Trophoblast cell (in vitro differentiated cells and primary cell): ENCODE data around the gene ARHGAP25.

Experiments used
- DNase-seq, 2 donors: peaks; one replicate each; pipeline ENCODE4 v3.0.0-alpha.2; 2016
- H2AFZ ChIP-seq: 2 replicates; pipeline ENCODE4 v1.6.1; 2013; ENCODE audit warnings: low read length, moderate library complexity, mild to moderate bottlenecking; ENCODE audit not compliant: insufficient read depth, poor library complexity
- H2AK5ac ChIP-seq: 2 replicates; pipeline ENCODE4 v1.6.1; 2013; ENCODE audit warnings: mild to moderate bottlenecking, low read length
- H2BK120ac ChIP-seq: 2 replicates; pipeline ENCODE4 v1.6.1; 2013; ENCODE audit warnings: low read length, mild to moderate bottlenecking, moderate library complexity; ENCODE audit not compliant: insufficient read depth, poor library complexity
- H2BK12ac ChIP-seq: 2 replicates; pipeline ENCODE4 v1.6.1; 2013; ENCODE audit warnings: mild to moderate bottlenecking, low read length, moderate library complexity
- H2BK5ac ChIP-seq: 2 replicates; pipeline ENCODE4 v1.6.1; 2013; ENCODE audit warnings: low read length, low read depth, moderate library complexity, mild to moderate bottlenecking; ENCODE audit not compliant: poor library complexity
- H3K14ac ChIP-seq: 2 replicates; pipeline ENCODE4 v1.6.1; 2013; ENCODE audit warnings: mild to moderate bottlenecking, low read length
- H3K18ac ChIP-seq: 2 replicates; pipeline ENCODE4 v1.6.1; 2013; ENCODE audit warnings: mild to moderate bottlenecking, low read length
- H3K23ac ChIP-seq: 2 replicates; pipeline ENCODE4 v1.6.1; 2013; ENCODE audit warnings: low read length
- H3K27ac ChIP-seq: 2 replicates; pipeline ENCODE4 v1.5.1; 2013; ENCODE audit warnings: low read depth, mild to moderate bottlenecking, inconsistent platforms, low read length, moderate library complexity
- H3K27me3 ChIP-seq: 2 replicates; pipeline ENCODE4 v1.6.1; 2013; ENCODE audit warnings: inconsistent platforms, mild to moderate bottlenecking, low read length, moderate library complexity; ENCODE audit not compliant: insufficient read depth
- H3K36me3 ChIP-seq, 2 experiments: 1 replicate in 1 of 2; 2 replicates in 1 of 2; pipeline ENCODE4 v1.6.1; 2013; ENCODE audit warnings: low read length in 2 of 2, mild to moderate bottlenecking in 2 of 2, moderate library complexity in 1 of 2; ENCODE audit not compliant: insufficient read depth in 2 of 2, control insufficient read depth in 1 of 2
- H3K4ac ChIP-seq: 2 replicates; pipeline ENCODE4 v1.6.1; 2013; ENCODE audit warnings: low read depth, mild to moderate bottlenecking, low read length, moderate library complexity
- H3K4me1 ChIP-seq, 2 experiments: 1 replicate in 1 of 2; 2 replicates in 1 of 2; pipeline ENCODE4 v1.6.1; 2013; ENCODE audit warnings: low read length in 2 of 2, mild to moderate bottlenecking in 2 of 2, moderate library complexity in 1 of 2; ENCODE audit not compliant: insufficient read depth in 2 of 2, control insufficient read depth in 1 of 2
- H3K4me2 ChIP-seq: 2 replicates; pipeline ENCODE4 v1.6.1; 2013; ENCODE audit warnings: inconsistent platforms, mild to moderate bottlenecking, low read length, moderate library complexity
- H3K4me3 ChIP-seq: 2 replicates; pipeline ENCODE4 v1.5.1; 2013; ENCODE audit warnings: mild to moderate bottlenecking, low read depth, low read length, inconsistent platforms
- H3K79me1 ChIP-seq: one replicate; pipeline ENCODE4 v1.6.1; 2013; ENCODE audit warnings: low read length
- H3K79me2 ChIP-seq: 2 replicates; pipeline ENCODE4 v1.6.1; 2013; ENCODE audit warnings: low read length, mild to moderate bottlenecking; ENCODE audit not compliant: control insufficient read depth, insufficient read depth, poor library complexity
- H3K9ac ChIP-seq: 2 replicates; pipeline ENCODE4 v1.6.1; 2013; ENCODE audit warnings: mild to moderate bottlenecking, low read length
- H3K9me3 ChIP-seq: 2 replicates; pipeline ENCODE4 v1.6.1; 2013; ENCODE audit warnings: low read depth, mild to moderate bottlenecking, control low read depth, inconsistent platforms, low read length; ENCODE audit not compliant: insufficient read depth
- H4K12ac ChIP-seq: 2 replicates; pipeline ENCODE4 v1.6.1; 2013; ENCODE audit warnings: low read depth, mild to moderate bottlenecking, low read length, moderate library complexity
- H4K8ac ChIP-seq: 2 replicates; pipeline ENCODE4 v1.6.1; 2013; ENCODE audit warnings: low read depth, mild to moderate bottlenecking, low read length, moderate library complexity
- H4K91ac ChIP-seq: one replicate; pipeline ENCODE4 v1.6.1; 2013; ENCODE audit warnings: low read depth, mild to moderate bottlenecking, low read length, moderate library complexity
- WGBS: extraction: QIAGEN DNeasy Blood & Tissue Kit; methylation state at CpG from one replicate; pipeline ENCODE4 v1.1.7; 2013; ENCODE audit warnings: missing lambda C conversion rate; ENCODE audit not compliant: insufficient read length, insufficient coverage; ENCODE audit errors: extremely low coverage; 5-methylcytosine and 5-hydroxymethylcytosine counted together

Gene ARHGAP25

GRCh38 chr2:68774569-68775271 is 40.1 kb downstream of the ARHGAP25 start:
- Histone ChIP-seq H3K23ac (no peak overlapping the region), H3K18ac (no peak overlapping the region), H2AFZ (no peak overlapping the region), H3K27ac (no peak overlapping the region), H3K9me3 (no peaks in the 10 kb centered on the region), H2BK12ac (no peak overlapping the region), H3K14ac (no peak overlapping the region), H4K91ac (no peak overlapping the region), H3K4me1 (peaks cover 6 to 9% of the 10 kb centered on the region in 2 experiments), H3K4ac (no peak overlapping the region), H4K12ac (no peak overlapping the region), H3K9ac (no peak overlapping the region), H3K27me3 (no peaks in the 10 kb centered on the region), H4K8ac (no peak overlapping the region), H3K36me3 (no peaks in the 10 kb centered on the region), H2BK120ac (no peak overlapping the region), H2AK5ac (no peak overlapping the region), H3K4me3 (no peak overlapping the region), H2BK5ac (no peak overlapping the region), H3K4me2 (no peak overlapping the region), H3K79me1 (no peaks in the 10 kb centered on the region), H3K79me2 (no peaks in the 10 kb centered on the region)
- peak in 1 of 2 donors; percentile 24 for DNase-seq
- WGBS: no CpG with 5 or more reads among the region's 31 CpGs

DNA sequence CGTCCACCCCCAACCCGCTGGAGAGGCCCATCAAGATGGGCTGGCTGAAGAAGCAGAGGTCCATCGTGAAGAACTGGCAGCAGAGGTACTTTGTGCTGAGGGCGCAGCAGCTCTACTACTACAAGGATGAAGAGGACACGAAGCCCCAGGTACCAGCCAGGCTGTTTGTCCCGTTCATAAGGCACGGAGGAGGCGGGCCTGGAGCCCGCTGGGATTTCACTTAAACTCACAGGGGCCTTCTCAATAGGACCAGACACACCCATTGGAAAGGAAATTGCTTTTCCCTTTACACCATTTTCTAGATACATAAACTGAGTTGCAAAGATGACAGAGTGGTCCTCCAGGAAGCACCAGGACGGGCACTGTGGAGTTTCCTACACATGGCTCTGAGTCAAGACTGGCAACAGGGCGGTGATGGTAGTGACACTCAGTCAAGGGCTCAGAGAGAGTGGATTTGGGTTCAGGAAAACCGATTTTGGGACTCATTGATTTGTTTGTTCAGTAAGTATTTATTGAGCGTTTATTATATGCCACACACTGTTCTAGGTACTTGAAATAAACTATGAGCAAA is 40.7 kb downstream of the ARHGAP25 start:
- no peaks in the 10 kb centered on the region for H3K79me2 ChIP-seq
- H3K18ac ChIP-seq: no peak overlapping the region
- H3K4ac ChIP-seq: no peak overlapping the region
- H2BK5ac ChIP-seq: no peak overlapping the region
- no peak overlapping the region for H4K91ac ChIP-seq
- H3K4me1 ChIP-seq: peaks cover 5 to 6% of the 10 kb centered on the region in 2 experiments
- no peaks in the 10 kb centered on the region for H3K36me3 ChIP-seq
- no peak overlapping the region for H2BK12ac ChIP-seq
- DNase-seq: no peak
- no peak overlapping the region for H3K27ac ChIP-seq
- no peak overlapping the region for H2BK120ac ChIP-seq
- H4K12ac ChIP-seq: no peak overlapping the region
- H3K14ac ChIP-seq: no peak overlapping the region
- no peak overlapping the region for H2AK5ac ChIP-seq
- no peak overlapping the region for H2AFZ ChIP-seq
- no peak overlapping the region for H3K23ac ChIP-seq
- no CpG with 5 or more reads among the region's 13 CpGs for WGBS
- no peak overlapping the region for H3K4me2 ChIP-seq
- no peaks in the 10 kb centered on the region for H3K79me1 ChIP-seq
- no peaks in the 10 kb centered on the region for H3K27me3 ChIP-seq
- no peaks in the 10 kb centered on the region for H3K9me3 ChIP-seq
- H4K8ac ChIP-seq: no peak overlapping the region
- H3K9ac ChIP-seq: no peak overlapping the region
- H3K4me3 ChIP-seq: no peak overlapping the region

DNA sequence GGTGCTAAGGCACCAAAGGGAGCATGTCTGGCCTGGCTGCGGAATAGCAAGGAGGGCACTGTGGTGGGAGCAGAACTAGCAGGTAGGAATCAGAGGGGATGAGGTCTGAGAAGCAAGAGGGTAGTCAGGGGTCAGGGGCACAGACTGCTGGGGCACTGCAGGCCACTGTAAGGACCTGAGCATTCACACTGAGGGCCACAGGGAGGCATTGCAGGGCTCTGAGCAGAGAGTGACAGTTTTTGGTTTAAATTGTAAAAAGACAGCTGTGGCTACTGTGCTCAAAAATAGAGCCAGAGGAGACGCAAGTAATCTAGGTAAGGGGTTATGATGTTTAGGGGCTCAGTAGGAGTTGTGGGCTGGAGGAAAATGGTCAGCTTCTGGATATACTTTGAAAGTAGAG is 41.5 kb downstream of the ARHGAP25 start:
- no peak overlapping the region for H3K4me2 ChIP-seq
- no peaks in the 10 kb centered on the region for H3K79me2 ChIP-seq
- peaks cover 5 to 6% of the 10 kb centered on the region in 2 experiments for H3K4me1 ChIP-seq
- no CpG with 5 or more reads among the region's 2 CpGs for WGBS
- no peaks in the 10 kb centered on the region for H3K79me1 ChIP-seq
- H3K9ac ChIP-seq: no peak overlapping the region
- H4K91ac ChIP-seq: no peak overlapping the region
- no peak overlapping the region for H2BK5ac ChIP-seq
- no peak overlapping the region for H3K18ac ChIP-seq
- no peak for DNase-seq
- H3K27me3 ChIP-seq: no peaks in the 10 kb centered on the region
- no peak overlapping the region for H2AFZ ChIP-seq
- no peak overlapping the region for H3K4me3 ChIP-seq
- H2AK5ac ChIP-seq: no peak overlapping the region
- no peaks in the 10 kb centered on the region for H3K9me3 ChIP-seq
- no peak overlapping the region for H4K8ac ChIP-seq
- no peak overlapping the region for H3K23ac ChIP-seq
- H3K14ac ChIP-seq: no peak overlapping the region
- no peak overlapping the region for H2BK120ac ChIP-seq
- no peak overlapping the region for H2BK12ac ChIP-seq
- H3K27ac ChIP-seq: no peak overlapping the region
- H4K12ac ChIP-seq: no peak overlapping the region
- no peaks in the 10 kb centered on the region for H3K36me3 ChIP-seq
- H3K4ac ChIP-seq: no peak overlapping the region

- H3K23ac ChIP-seq: no peak overlapping the region
- no peaks in the 10 kb centered on the region for H3K79me1 ChIP-seq
- no peak overlapping the region for H3K9ac ChIP-seq
- no peak overlapping the region for H2BK5ac ChIP-seq
- H3K4ac ChIP-seq: no peak overlapping the region
- H2AK5ac ChIP-seq: no peak overlapping the region
- no peak overlapping the region for H4K91ac ChIP-seq
- H3K27me3 ChIP-seq: no peaks in the 10 kb centered on the region
- H2BK120ac ChIP-seq: no peak overlapping the region
- peaks cover 4 to 5% of the 10 kb centered on the region in 2 experiments for H3K4me1 ChIP-seq
- H3K79me2 ChIP-seq: no peaks in the 10 kb centered on the region
- H2BK12ac ChIP-seq: no peak overlapping the region
- no peak overlapping the region for H3K4me2 ChIP-seq
- H3K4me3 ChIP-seq: no peak overlapping the region
- H3K36me3 ChIP-seq: no peaks in the 10 kb centered on the region
- H3K14ac ChIP-seq: no peak overlapping the region
- no peaks in the 10 kb centered on the region for H3K9me3 ChIP-seq
- no peak overlapping the region for H3K18ac ChIP-seq
- no peak for DNase-seq
- H4K8ac ChIP-seq: no peak overlapping the region
- H4K12ac ChIP-seq: no peak overlapping the region
- H2AFZ ChIP-seq: no peak overlapping the region
- no peak overlapping the region for H3K27ac ChIP-seq
Measured at GRCh38 chr2:68779595-68779994, 45.0 kb downstream of the ARHGAP25 start.
